ENCODE data around the gene NIT1.

GRCh38 chr1:161119092-161119903 lies 1.4 kb downstream of the NIT1 start:
- TF ChIP-seq, protein P1, sequence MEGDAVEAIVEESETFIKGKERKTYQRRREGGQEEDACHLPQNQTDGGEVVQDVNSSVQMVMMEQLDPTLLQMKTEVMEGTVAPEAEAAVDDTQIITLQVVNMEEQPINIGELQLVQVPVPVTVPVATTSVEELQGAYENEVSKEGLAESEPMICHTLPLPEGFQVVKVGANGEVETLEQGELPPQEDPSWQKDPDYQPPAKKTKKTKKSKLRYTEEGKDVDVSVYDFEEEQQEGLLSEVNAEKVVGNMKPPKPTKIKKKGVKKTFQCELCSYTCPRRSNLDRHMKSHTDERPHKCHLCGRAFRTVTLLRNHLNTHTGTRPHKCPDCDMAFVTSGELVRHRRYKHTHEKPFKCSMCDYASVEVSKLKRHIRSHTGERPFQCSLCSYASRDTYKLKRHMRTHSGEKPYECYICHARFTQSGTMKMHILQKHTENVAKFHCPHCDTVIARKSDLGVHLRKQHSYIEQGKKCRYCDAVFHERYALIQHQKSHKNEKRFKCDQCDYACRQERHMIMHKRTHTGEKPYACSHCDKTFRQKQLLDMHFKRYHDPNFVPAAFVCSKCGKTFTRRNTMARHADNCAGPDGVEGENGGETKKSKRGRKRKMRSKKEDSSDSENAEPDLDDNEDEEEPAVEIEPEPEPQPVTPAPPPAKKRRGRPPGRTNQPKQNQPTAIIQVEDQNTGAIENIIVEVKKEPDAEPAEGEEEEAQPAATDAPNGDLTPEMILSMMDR (IDR thresholded peaks at IDR 0.05) = peak in 4 of 6 experiments; percentile 19 to 58 (median 41)
- peak in 1 of 4 donors; percentile 16 for TF ChIP-seq POLR2A (IDR thresholded peaks at IDR 0.05)
